ENCODE results near the gene ALDH4A1. TPM values are rescaled to one million over a fixed set of nuclear protein-coding genes. Genes with fewer than 3 reads are reported as not detected.
A peak's percentile ranks its signal among the peaks of the same experiment; 100 is the strongest.

The ALDH4A1 gene
- total and polyA plus RNA-seq, 9 of the 15 experiments (the other 6 are each of a cell fraction or from before 2014, with no cell fraction given), result 0.27 to 31.4 (median 16.6) TPM

DNA sequence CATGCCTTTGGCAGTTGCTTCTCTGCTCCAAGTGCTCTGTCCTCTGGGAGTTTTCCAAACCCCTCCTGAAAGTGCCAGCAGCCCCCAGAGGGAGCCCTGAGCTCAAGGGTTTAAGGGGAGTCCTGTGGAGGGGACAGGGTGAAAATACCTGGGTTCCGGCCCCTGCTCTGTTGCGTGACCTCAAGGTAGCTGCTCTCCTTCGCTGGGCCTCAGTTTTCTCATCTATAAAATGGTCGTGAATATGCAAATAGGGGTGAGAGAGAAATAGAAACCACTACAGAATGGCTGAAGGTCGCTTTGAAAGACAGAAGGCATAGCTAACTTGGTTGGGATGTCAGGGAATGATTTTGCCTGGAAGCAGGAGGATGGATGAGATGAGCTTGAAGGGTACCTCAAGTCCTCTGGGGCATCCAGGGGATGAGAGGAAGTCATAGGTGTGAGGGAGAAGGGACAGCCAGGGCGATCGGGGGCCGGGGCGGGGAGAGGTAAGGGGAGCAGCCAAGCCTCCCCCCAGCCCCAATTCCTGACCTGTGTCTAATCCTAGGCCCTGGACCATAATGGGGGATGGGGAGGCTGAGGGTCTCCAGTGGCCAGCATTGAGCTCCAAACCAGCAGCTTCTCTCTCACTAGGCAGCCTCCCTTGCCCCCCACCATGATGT, 41.7 kb upstream of the ALDH4A1 start:
- in situ Hi-C loops (cut with MboI), result no loop called here
- CTCF ChIA-PET (ENCODE audit: low intra/inter-chr PET ratio), result no interaction called here
- DNase-seq (ENCODE audit: extremely low read depth in 1 of 4, low spot score in 3 of 4), result no peak
- no TSS peak for BruUV-seq (replicated peaks)
- no peak for ATAC-seq
- peaks cover 5% of the 10 kb centered on the region for H4K20me1 ChIP-seq (replicated peaks; ENCODE audit: control insufficient read depth, insufficient read depth, low read length)
- POLR2A ChIA-PET, result interaction anchor here (0.6 to 1.5 kb wide), 4 partner anchors 13 to 264 kb away, joined by 3 to 6 read pairs (median 4); partner anchors contain the start of genes ALDH4A1 and IFFO2
- no peaks in the 10 kb centered on the region for H3K79me2 ChIP-seq (ENCODE audit: control insufficient read depth, insufficient read depth, low read length)
- no peak overlapping the region for H3K4me3 ChIP-seq
- no peak overlapping the region for H3K27ac ChIP-seq (ENCODE audit: extremely low read depth, low read depth, low read length)
- 14% methylated on average over 7 of the region's 9 CpGs for WGBS (ENCODE audit: insufficient coverage, low coverage, missing lambda C conversion rate)
- H3K27me3 ChIP-seq (ENCODE audit: control insufficient read depth in 2 of 2, insufficient read depth in 2 of 2, low read length in 2 of 2), result peaks cover 32 to 88% of the 10 kb centered on the region in 2 experiments
- no peaks in the 10 kb centered on the region for H3K9me3 ChIP-seq (replicated peaks; ENCODE audit: control insufficient read depth, insufficient read depth, low read depth, low read length)
- no peak overlapping the region for H3K4me2 ChIP-seq (ENCODE audit: insufficient read depth, low read length)
- TF ChIP-seq NR4A1 (CRISPR knock-in tag; IDR thresholded peaks at IDR 0.05) (no peak), NR4A1 (tag; IDR thresholded peaks at IDR 0.05) (no peak), BMI1 (IDR thresholded peaks at IDR 0.05; ENCODE audit: low read length) (no peak), BRD9 (IDR thresholded peaks at IDR 0.05; ENCODE audit: low read depth, partially characterized antibody) (no peak), DACH1 (IDR thresholded peaks at IDR 0.05; ENCODE audit: partially characterized antibody) (no peak), CC2D1A (IDR thresholded peaks at IDR 0.05) (no peak), TEAD1 (CRISPR knock-in tag; IDR thresholded peaks at IDR 0.05) (0 out of 4 replicates have a peak, but pooled peaks of 1 of the 2 experiments have one; percentile 25), RBM25 (IDR thresholded peaks at IDR 0.05; ENCODE audit: low read depth, low read length, severe bottlenecking) (peak; percentile 41), RHOXF2B (CRISPR knock-in tag; conservative IDR thresholded peaks at IDR 0.05) (no peak), TAF15 (IDR thresholded peaks at IDR 0.05; ENCODE audit: low read depth, low read length) (no peak), ZBTB7A (IDR thresholded peaks at IDR 0.05; ENCODE audit: borderline replicate concordance, control insufficient read depth, low read depth, low read length) (no peak), ARNT (IDR thresholded peaks at IDR 0.05) (no peak), BCOR (IDR thresholded peaks at IDR 0.05) (peak; percentile 59; the same call in 1 of the 2 replicates), L3MBTL2 (IDR thresholded peaks at IDR 0.05) (no peak), PHF8 (IDR thresholded peaks at IDR 0.05; ENCODE audit: borderline replicate concordance, low read length) (no peak), NBN (IDR thresholded peaks at IDR 0.05; ENCODE audit: low read depth) (no peak), FOXK1 (CRISPR knock-in tag; IDR thresholded peaks at IDR 0.05; ENCODE audit: borderline replicate concordance) (no peak), RAD21 (CRISPR knock-in tag; conservative IDR thresholded peaks at IDR 0.05 in 1 of 2, IDR thresholded peaks at IDR 0.05 in 1 of 2) (no peak), CHD4 (IDR thresholded peaks at IDR 0.05; ENCODE audit: insufficient read depth, insufficient replicate concordance, low read depth, low read length, poor library complexity, severe bottlenecking) (peak; percentile 23), DNMT1 (IDR thresholded peaks at IDR 0.05) (no peak)
- TF ChIP-seq, protein P1, sequence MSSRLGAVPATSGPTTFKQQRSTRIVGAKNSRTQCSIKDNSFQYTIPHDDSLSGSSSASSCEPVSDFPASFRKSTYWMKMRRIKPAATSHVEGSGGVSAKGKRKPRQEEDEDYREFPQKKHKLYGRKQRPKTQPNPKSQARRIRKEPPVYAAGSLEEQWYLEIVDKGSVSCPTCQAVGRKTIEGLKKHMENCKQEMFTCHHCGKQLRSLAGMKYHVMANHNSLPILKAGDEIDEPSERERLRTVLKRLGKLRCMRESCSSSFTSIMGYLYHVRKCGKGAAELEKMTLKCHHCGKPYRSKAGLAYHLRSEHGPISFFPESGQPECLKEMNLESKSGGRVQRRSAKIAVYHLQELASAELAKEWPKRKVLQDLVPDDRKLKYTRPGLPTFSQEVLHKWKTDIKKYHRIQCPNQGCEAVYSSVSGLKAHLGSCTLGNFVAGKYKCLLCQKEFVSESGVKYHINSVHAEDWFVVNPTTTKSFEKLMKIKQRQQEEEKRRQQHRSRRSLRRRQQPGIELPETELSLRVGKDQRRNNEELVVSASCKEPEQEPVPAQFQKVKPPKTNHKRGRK (tag; IDR thresholded peaks at IDR 0.05), result no peak
- TF ChIP-seq, protein P2, sequence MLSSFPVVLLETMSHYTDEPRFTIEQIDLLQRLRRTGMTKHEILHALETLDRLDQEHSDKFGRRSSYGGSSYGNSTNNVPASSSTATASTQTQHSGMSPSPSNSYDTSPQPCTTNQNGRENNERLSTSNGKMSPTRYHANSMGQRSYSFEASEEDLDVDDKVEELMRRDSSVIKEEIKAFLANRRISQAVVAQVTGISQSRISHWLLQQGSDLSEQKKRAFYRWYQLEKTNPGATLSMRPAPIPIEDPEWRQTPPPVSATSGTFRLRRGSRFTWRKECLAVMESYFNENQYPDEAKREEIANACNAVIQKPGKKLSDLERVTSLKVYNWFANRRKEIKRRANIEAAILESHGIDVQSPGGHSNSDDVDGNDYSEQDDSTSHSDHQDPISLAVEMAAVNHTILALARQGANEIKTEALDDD (IDR thresholded peaks at IDR 0.05), result no peak
- FAIRE-seq, result no peak
- H3K9me1 ChIP-seq (ENCODE audit: control insufficient read depth, insufficient read depth, low read length), result no peaks in the 10 kb centered on the region
- no peak overlapping the region for H2AFZ ChIP-seq (ENCODE audit: low read depth, low read length)
- H3K4me1 ChIP-seq (replicated peaks in 1 of 2; ENCODE audit: control insufficient read depth in 2 of 2, insufficient read depth in 2 of 2, low read length in 2 of 2), result peaks cover 0 to 9% of the 10 kb centered on the region in 2 experiments; a peak in 2 of 5 replicates
- intact Hi-C loops (cut with micrococcal nuclease), result no loop called here
- no peaks in the 10 kb centered on the region for H3K36me3 ChIP-seq (ENCODE audit: control insufficient read depth, insufficient read depth, low read length)
- no peak overlapping the region for H3K9ac ChIP-seq (ENCODE audit: insufficient read depth in 1 of 2, low read depth in 2 of 2, low read length in 2 of 2)
